Measurements from ENCODE around the gene MAGI2.

Gene MAGI2

DNA sequence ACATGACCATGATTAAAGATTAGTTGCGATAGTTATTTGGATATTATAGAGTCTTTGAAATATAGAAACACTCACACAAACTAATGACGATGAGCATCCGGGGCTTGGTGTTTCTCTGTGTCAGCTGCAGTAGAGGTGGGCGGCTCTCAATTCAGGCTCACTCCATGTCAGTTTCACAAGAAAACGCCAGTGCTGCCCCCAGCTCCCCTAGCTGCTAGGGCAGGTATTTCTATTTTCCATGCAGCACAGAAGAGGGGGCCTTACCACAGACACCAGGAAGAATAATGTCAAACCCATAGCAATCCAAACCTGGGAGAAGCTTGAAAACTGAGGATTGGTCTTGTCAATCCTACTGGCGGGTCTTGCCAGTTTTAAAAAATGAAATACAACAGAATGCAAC lies 1457.8 kb downstream of the MAGI2 start:
- DNase-seq (ENCODE audit: insufficient read length, low spot score) (no peak), FAIRE-seq (no peak)
- TF ChIP-seq POU2F2 (IDR thresholded peaks at IDR 0.05; ENCODE audit: low read depth, low read length) (no peak), PAX5 (IDR thresholded peaks at IDR 0.05; ENCODE audit: insufficient read depth, low read length, severe bottlenecking) (no peak), POLR2A (IDR thresholded peaks at IDR 0.05; ENCODE audit: low read depth, low read length) (no peak), POLR2AphosphoS5 (IDR thresholded peaks at IDR 0.05; ENCODE audit: low read depth, low read length) (no peak), TAF1 (IDR thresholded peaks at IDR 0.05; ENCODE audit: low read depth, low read length) (no peak), SPI1 (IDR thresholded peaks at IDR 0.05; ENCODE audit: low read depth, low read length) (no peak)

DNA sequence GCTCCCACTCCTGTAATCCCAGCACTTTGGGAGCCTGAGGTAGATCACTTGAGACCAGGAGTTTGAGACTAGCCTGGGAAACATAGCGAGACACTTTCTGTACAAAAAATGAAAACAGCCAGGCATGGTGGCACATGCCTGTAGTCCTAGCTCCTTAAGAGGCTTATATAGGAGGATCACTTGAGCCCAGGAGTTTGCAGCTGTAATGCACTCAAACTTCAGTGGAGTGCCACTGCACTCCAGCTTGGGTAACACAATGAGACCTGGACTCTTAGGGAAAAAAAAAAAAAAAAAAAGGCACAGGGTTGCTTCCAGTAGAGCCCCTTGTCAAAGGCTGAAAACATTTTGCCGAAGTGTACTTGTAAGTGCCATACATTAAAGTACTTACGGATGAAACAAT lies 1459.6 kb downstream of the MAGI2 start:
- FAIRE-seq: no peak
- DNase-seq (ENCODE audit: insufficient read length, low spot score): no peak
- TF ChIP-seq POLR2AphosphoS5 (IDR thresholded peaks at IDR 0.05; ENCODE audit: low read depth, low read length) (no peak), SPI1 (IDR thresholded peaks at IDR 0.05; ENCODE audit: low read depth, low read length) (no peak), POU2F2 (IDR thresholded peaks at IDR 0.05; ENCODE audit: low read depth, low read length) (no peak), POLR2A (IDR thresholded peaks at IDR 0.05; ENCODE audit: low read depth, low read length) (no peak), PAX5 (IDR thresholded peaks at IDR 0.05; ENCODE audit: insufficient read depth, low read length, severe bottlenecking) (no peak), TAF1 (IDR thresholded peaks at IDR 0.05; ENCODE audit: low read depth, low read length) (no peak)

DNA sequence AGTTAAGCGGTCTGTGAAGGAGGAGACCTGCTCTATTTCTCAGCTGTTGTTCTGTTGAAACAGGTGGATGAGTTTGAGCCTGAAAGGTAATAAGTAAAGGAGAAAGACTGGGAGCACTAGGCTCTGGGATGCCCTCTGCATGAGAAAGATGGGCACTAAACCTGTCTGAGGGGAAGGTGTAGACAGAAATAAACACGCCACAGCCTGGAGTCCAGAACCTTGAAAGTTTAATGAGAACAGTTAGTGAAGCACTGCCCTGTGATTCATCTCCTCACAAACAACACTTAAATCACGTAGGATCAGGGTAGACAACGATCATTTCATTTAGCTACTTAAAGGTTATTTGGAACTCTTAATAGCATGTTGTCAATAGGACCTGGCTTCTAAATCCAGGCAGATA lies 1461.8 kb downstream of the MAGI2 start:
- TF ChIP-seq TAF1 (IDR thresholded peaks at IDR 0.05; ENCODE audit: low read depth, low read length) (no peak), SPI1 (IDR thresholded peaks at IDR 0.05; ENCODE audit: low read depth, low read length) (no peak), POLR2A (IDR thresholded peaks at IDR 0.05; ENCODE audit: low read depth, low read length) (no peak), POLR2AphosphoS5 (IDR thresholded peaks at IDR 0.05; ENCODE audit: low read depth, low read length) (no peak), POU2F2 (IDR thresholded peaks at IDR 0.05; ENCODE audit: low read depth, low read length) (no peak), PAX5 (IDR thresholded peaks at IDR 0.05; ENCODE audit: insufficient read depth, low read length, severe bottlenecking) (no peak)
- no peak for FAIRE-seq
- DNase-seq (ENCODE audit: insufficient read length, low spot score): no peak

DNA sequence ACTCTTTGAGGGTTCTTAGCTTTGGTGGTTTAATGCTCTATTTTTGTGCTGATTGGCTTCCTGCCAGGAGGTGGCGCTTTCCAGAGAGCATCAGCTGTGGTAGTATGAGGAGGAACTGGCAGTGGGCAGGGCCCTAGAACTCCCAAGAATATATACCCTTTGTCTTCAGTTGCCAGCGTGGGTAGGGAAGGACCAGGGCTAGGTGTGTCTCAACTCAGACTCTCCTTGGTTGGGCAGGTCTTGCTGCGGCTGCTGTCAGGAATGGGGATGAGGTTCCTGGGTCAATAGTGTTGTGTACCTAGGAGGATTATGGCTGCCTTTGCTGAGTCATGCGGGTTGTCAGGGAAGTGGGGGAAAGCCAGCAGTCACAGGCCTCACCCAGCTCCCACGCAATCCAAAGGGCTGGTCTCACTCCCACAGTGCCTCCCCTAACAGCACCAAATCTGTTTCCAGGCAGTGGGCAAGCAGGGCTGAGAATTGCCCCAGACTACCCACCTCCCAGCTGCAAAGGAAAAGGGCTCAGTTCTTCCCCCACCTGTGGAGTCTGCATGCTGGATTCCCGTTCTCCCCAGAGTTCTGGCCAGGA lies 1463.4 kb downstream of the MAGI2 start:
- DNase-seq (ENCODE audit: insufficient read length, low spot score) (no peak), FAIRE-seq (no peak)
- no peak for TF ChIP-seq TAF1 (IDR thresholded peaks at IDR 0.05; ENCODE audit: low read depth, low read length)
- no peak for TF ChIP-seq POU2F2 (IDR thresholded peaks at IDR 0.05; ENCODE audit: low read depth, low read length)
- TF ChIP-seq POLR2AphosphoS5 (IDR thresholded peaks at IDR 0.05; ENCODE audit: low read depth, low read length): no peak
- no peak for TF ChIP-seq POLR2A (IDR thresholded peaks at IDR 0.05; ENCODE audit: low read depth, low read length)
- TF ChIP-seq SPI1 (IDR thresholded peaks at IDR 0.05; ENCODE audit: low read depth, low read length): no peak
- TF ChIP-seq PAX5 (IDR thresholded peaks at IDR 0.05; ENCODE audit: insufficient read depth, low read length, severe bottlenecking): no peak

DNA sequence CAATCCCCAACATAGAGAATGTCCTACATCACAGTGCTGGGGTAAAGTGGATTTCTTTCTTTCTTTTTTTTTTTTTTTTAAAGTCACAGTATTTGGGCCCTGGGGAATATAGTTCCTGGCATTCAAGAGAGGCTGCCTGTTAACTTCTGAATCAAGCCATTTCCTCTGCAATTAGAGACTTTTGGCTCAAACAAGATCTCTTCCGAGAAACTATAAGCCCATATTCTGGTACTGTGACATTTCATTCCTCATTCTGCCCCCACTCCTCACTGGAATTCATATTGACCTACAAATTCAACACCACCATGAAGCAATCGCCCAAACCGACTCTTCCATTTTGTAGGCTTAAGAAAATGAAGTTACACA lies 1467.5 kb downstream of the MAGI2 start:
- FAIRE-seq (no peak), DNase-seq (ENCODE audit: insufficient read length, low spot score) (no peak)
- no peak for TF ChIP-seq POLR2A (IDR thresholded peaks at IDR 0.05; ENCODE audit: low read depth, low read length)
- no peak for TF ChIP-seq PAX5 (IDR thresholded peaks at IDR 0.05; ENCODE audit: insufficient read depth, low read length, severe bottlenecking)
- TF ChIP-seq TAF1 (IDR thresholded peaks at IDR 0.05; ENCODE audit: low read depth, low read length): no peak
- no peak for TF ChIP-seq POU2F2 (IDR thresholded peaks at IDR 0.05; ENCODE audit: low read depth, low read length)
- TF ChIP-seq SPI1 (IDR thresholded peaks at IDR 0.05; ENCODE audit: low read depth, low read length): no peak
- TF ChIP-seq POLR2AphosphoS5 (IDR thresholded peaks at IDR 0.05; ENCODE audit: low read depth, low read length): no peak

DNA sequence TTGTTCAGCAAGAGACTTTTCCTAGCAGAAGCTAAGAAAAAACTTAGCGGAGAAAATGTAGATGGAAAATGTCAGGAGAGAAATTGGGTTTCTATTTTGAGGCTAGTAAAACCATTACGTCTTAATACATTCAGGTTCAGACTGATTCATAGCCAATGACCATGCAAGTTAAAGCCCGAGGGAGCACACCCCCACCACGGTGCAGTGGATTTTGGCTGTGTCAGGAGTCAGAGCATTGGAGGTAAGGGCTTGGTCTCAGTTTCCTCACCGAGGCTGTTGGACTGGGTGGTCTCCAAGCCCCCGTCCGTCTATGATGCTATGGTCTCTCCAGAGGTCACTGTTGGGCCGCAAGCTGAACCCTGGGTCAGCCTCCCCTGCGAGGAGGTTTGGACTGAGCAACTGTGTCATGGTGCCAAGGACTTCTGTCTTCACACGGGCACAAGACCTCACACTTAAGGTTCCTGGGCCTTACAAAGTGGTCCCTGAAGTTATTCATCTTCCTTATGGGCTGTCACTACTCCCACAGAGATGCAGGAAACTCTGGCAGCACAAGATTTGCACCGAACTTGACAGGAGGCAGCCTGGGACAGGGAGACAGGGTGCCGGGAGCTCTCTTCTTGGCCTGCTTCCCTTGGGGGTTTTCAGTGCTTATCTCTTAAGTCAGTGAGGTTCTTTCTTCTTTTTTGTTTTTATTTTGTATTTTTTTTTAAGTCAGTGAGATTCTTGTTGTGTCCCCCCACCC lies 1468.1 kb downstream of the MAGI2 start:
- DNase-seq (ENCODE audit: insufficient read length, low spot score) (no peak), FAIRE-seq (no peak)
- TF ChIP-seq POLR2AphosphoS5 (IDR thresholded peaks at IDR 0.05; ENCODE audit: low read depth, low read length) (no peak), PAX5 (IDR thresholded peaks at IDR 0.05; ENCODE audit: insufficient read depth, low read length, severe bottlenecking) (no peak), POU2F2 (IDR thresholded peaks at IDR 0.05; ENCODE audit: low read depth, low read length) (no peak), TAF1 (IDR thresholded peaks at IDR 0.05; ENCODE audit: low read depth, low read length) (no peak), POLR2A (IDR thresholded peaks at IDR 0.05; ENCODE audit: low read depth, low read length) (no peak)

DNA sequence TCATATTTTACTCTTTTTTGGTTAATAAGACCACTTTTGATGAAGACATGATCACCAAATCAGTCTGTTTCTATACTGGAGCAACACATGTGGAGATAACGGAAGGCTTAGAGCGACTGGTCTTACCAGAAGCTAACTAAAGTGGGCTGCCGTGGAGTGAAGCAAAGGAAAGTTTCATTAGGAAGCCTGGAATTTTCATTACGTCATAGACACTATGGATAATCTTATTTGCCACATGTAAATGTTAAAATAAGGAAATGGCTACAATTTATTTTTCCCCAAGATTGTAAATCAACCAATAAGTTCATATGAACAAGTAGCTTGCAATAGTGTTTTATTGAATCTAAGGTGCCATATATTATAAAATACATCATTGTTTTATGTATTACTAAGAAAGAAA lies 1469.5 kb downstream of the MAGI2 start:
- DNase-seq (ENCODE audit: insufficient read length, low spot score): no peak
- no peak for TF ChIP-seq TAF1 (IDR thresholded peaks at IDR 0.05; ENCODE audit: low read depth, low read length)
- no peak for TF ChIP-seq POLR2AphosphoS5 (IDR thresholded peaks at IDR 0.05; ENCODE audit: low read depth, low read length)
- TF ChIP-seq SPI1 (IDR thresholded peaks at IDR 0.05; ENCODE audit: low read depth, low read length): no peak
- TF ChIP-seq PAX5 (IDR thresholded peaks at IDR 0.05; ENCODE audit: insufficient read depth, low read length, severe bottlenecking): no peak
- no peak for TF ChIP-seq POLR2A (IDR thresholded peaks at IDR 0.05; ENCODE audit: low read depth, low read length)
- TF ChIP-seq POU2F2 (IDR thresholded peaks at IDR 0.05; ENCODE audit: low read depth, low read length): no peak
- FAIRE-seq: no peak

DNA sequence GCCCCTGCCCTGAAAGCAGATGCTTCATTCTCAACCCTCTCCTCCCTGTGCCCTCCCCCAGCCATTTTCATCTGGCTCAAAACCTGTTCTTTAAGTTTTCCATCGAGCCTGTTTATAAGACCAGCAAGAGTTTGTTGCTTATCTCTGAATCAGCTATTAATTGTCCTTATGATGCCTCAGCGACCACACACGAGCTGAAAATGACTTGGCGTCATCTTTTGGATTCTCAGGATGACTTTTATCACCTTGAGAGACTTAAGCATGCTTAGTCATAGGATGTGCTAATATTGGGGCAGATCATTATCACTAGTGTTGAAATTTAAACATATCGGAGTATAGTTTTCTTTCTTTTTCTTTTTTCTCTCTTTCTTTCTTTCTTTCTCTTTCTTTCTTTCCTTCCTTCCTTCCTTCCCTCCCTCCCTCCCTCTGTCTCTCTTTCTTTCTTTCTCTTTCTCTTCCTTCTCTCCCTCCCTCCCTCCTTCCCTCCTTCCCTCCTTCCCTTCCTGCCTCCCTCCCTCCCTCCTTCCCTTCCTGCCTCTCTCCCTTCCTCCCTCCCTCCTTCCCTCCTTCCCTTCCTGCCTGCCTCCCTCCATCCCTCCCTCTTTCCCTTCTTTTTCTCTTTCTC lies 1470.4 kb downstream of the MAGI2 start:
- FAIRE-seq: no peak
- TF ChIP-seq PAX5 (IDR thresholded peaks at IDR 0.05; ENCODE audit: insufficient read depth, low read length, severe bottlenecking) (no peak), TAF1 (IDR thresholded peaks at IDR 0.05; ENCODE audit: low read depth, low read length) (no peak), POLR2A (IDR thresholded peaks at IDR 0.05; ENCODE audit: low read depth, low read length) (no peak), POLR2AphosphoS5 (IDR thresholded peaks at IDR 0.05; ENCODE audit: low read depth, low read length) (no peak), POU2F2 (IDR thresholded peaks at IDR 0.05; ENCODE audit: low read depth, low read length) (no peak)
- DNase-seq (ENCODE audit: insufficient read length, low spot score): no peak

DNA sequence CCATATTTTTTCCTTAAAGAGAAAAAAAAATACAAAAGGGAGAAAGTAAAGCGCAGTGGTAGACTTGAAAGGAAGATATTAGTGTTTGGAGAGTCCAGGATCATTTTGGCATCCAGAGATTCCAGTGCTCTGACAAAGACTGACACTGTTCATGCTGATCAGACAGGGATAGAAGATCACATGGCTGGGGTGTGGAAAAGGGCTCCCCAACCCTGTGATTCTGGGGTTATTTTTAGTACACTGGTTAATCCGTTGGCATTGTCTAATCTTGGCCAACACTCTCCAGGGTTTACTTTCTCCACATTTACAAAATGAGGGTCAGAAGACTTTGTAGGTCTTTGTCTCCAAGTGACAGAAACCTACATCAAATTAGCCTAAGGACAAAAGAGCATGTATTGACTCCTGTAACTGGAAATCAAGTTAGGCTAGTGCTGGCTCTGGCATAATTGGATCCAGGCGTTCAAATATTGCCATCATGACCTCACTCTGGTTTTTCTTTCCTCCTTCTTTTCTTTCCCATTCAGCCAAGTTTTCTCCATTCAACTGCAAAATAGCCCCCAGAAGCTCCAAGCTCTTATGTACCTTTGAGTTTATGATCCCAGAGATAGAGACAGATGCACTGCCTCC lies 1473.3 kb downstream of the MAGI2 start:
- DNase-seq (ENCODE audit: insufficient read length, low spot score) (no peak), FAIRE-seq (no peak)
- TF ChIP-seq SPI1 (IDR thresholded peaks at IDR 0.05; ENCODE audit: low read depth, low read length): no peak
- no peak for TF ChIP-seq TAF1 (IDR thresholded peaks at IDR 0.05; ENCODE audit: low read depth, low read length)
- no peak for TF ChIP-seq PAX5 (IDR thresholded peaks at IDR 0.05; ENCODE audit: insufficient read depth, low read length, severe bottlenecking)
- no peak for TF ChIP-seq POU2F2 (IDR thresholded peaks at IDR 0.05; ENCODE audit: low read depth, low read length)
- TF ChIP-seq POLR2A (IDR thresholded peaks at IDR 0.05; ENCODE audit: low read depth, low read length): no peak
- TF ChIP-seq POLR2AphosphoS5 (IDR thresholded peaks at IDR 0.05; ENCODE audit: low read depth, low read length): no peak

Data from GM12891 (cell line).